Hematopoietic multipotent progenitor cell (in vitro differentiated cells): Measurements from ENCODE around the gene PIP5K1B. TPM values are rescaled to one million over a fixed set of nuclear protein-coding genes. Genes with fewer than 3 reads are reported as not detected.
A peak's percentile ranks its signal among the peaks of the same experiment; 100 is the strongest.

Source experiments
- DNase-seq, 3 donors: peaks; one replicate each; pipeline ENCODE4 v3.0.0-alpha.2; 2011 to 2015; ENCODE audit warnings: low read depth in 2 of 3, low spot score in 2 of 3
- total RNA-seq: library from RNA; depleted of rRNA; stranded (reverse); fragments of >200 nt; gene quantifications from one replicate; pipeline ENCODE4 v1.2.3, GENCODE V29; 2012

Gene PIP5K1B
- total RNA-seq, 1 donor, result 12.4 TPM

- DNase-seq, result no peak
These were observed 236.9 kb downstream of the PIP5K1B start for GRCh38 chr9:68941780-68942459.

GRCh38 chr9:68942790-68943189 lies 237.8 kb downstream of the PIP5K1B start:
- DNase-seq, result no peak

- DNase-seq, result no peak
These were observed 242.0 kb downstream of the PIP5K1B start for GRCh38 chr9:68947015-68947414.

- no peak for DNase-seq
These were observed 243.0 kb downstream of the PIP5K1B start for GRCh38 chr9:68947842-68948569.

DNA sequence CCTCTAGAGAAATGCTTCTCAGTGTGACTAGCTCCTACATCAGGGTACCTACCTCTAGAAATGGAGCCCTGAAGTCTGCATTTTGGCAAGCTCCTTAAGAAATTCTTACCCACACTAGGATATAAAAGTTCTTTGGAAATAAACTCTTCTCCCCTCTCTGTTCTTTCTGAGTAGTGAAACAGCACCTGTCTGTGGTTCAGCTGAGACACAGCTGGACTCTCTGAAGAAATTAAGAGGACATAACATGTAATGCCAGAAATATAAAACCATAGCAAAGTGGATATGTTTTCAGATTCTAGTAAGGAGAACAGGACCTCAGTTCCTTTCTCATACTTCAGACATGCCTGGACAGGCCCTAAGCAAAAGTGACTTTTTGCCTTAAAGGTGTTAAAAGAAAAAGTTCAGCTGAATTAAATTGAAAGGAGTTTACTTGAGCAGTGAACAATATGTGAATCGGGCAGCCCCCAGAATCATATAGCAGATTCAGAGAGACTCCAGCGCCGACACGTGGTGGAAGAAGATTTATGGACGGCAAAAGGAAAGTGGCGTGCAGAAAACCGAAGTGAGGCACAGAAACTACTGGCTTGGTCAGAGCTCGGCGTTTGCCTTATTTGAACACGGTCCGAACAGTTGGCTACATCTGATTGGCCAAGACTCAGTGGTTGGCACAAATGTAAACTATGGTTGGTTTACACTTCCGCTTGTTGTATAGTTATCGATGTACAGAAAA lies 244.4 kb downstream of the PIP5K1B start:
- peak in 1 of 3 donors; percentile 66 for DNase-seq

- DNase-seq, result no peak
These were observed 245.1 kb downstream of the PIP5K1B start for GRCh38 chr9:68950188-68950587.

- no peak for DNase-seq
These were observed 245.6 kb downstream of the PIP5K1B start for GRCh38 chr9:68950689-68951088.

DNA sequence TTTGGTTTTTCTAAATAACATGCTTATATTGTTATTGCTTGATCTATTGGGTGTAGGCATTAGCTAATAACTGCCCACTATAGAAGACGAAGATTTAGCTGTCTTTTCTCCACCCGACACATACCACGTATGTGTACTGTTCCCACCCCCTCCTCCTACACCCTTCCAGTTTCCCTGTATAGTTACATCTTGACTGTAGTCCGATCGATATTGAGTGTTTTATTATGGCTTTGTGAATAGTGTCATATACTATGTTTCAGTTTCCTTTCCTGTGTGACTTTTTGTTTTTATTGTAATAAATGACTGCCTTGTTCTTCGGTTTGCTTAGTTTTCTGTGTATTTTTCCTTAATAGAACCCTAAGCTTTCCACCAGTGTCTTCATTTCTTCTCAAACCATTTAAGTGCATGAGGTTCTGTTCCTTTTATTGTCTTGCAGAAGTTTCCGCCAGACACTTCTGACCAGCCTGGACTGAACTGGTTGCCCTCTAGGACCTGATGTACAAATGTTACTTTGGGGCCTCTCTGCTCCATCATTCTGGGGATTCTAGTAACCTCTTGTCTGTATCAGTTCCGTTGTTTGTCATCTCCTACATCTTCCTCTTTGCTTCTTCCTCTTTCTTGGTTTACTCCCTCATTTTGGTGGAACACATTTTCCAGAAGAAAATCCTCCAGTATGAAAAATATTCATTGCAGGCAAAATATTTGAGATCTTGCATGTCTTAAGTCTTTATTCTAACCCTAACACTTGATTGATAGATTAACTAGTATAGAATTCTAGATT lies 247.0 kb downstream of the PIP5K1B start:
- DNase-seq, result no peak

DNA sequence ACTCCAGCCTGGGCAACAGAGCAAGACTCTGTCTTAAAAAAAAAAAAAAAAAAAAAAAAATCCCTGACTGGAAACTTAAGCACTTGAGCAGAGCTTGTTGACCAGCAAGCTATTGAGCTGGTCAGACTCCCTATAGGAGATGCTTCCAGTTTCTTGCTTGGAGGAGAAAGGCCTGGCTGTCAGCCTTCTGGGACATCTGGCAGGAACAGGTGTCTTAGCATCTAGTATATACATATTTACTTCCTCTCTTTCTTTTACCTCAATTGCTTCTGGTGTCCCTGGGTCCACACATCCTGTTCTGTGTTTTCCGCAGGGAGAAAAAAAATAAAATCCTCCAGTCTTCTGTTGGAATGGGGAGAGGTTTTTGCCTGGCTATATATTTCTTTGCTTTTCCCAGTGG lies 248.7 kb downstream of the PIP5K1B start:
- no peak for DNase-seq

DNA sequence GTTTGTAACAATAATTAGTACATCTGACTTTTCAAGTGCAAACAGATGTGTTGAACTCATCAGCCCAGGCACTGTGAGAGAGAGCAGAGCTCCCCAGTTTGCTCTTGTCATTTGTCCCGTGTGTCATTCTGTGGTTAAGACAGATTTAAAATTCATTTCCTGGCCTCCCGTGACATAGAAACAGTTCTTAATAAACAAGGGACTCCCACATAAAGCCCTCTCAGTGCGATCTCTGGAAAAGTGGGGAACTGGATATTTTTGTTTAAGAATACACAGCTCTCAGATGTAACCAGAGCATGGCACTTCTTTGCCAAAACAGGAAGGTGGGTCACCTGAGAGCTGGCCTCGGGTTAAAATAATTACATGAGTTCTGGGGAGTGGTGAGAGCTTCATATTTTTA lies 250.3 kb downstream of the PIP5K1B start:
- DNase-seq, result peak in 1 of 3 donors; percentile 60

- no peak for DNase-seq
These were observed 252.4 kb downstream of the PIP5K1B start for GRCh38 chr9:68957479-68957878.

GRCh38 chr9:68961587-68961986 lies 256.5 kb downstream of the PIP5K1B start:
- no peak for DNase-seq

- DNase-seq, result no peak
These were observed 258.4 kb downstream of the PIP5K1B start for GRCh38 chr9:68963416-68963815.

GRCh38 chr9:68964102-68964541 lies 259.1 kb downstream of the PIP5K1B start:
- DNase-seq, result no peak

DNA sequence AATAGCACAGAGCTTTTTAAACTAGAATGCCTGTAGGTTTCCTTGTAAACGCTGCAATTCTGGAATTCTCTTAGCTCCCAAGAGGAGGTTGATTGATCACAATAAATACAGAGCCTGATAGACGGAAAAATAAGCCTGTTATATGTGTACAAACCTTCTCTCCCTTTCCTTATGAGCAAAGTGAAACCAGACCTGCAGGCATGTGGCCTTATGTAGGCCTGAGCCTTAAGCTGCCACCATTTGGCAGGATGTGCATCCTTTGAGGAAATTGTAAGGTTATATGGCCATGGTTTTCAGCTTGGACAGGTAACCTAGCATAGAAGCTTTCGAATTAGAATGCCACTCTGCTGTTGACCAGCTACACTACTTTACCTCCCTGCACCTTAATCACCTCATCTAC lies 259.7 kb downstream of the PIP5K1B start:
- no peak for DNase-seq

- no peak for DNase-seq
These were observed 261.5 kb downstream of the PIP5K1B start for GRCh38 chr9:68966496-68966944.

GRCh38 chr9:68967800-68968199 lies 262.8 kb downstream of the PIP5K1B start:
- no peak for DNase-seq

DNA sequence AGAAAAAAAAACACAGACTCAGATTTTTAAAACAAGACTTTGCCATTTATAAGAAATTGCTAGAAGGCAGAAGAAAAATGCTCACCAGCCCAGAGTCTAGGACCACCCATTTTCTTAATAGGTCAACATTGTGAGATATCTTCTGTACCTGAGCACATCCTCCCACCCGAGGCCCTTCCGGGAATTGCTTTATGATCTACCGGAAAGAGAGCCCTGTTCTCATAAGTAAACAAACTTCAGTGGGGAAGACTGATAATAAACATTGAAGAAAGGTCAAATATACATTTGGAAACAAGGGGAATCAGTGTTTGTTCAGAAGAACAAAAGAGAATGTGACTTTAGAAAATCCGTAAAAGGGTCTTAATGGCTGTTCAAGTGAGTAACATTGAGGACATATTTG lies 264.5 kb downstream of the PIP5K1B start:
- DNase-seq, result no peak

DNA sequence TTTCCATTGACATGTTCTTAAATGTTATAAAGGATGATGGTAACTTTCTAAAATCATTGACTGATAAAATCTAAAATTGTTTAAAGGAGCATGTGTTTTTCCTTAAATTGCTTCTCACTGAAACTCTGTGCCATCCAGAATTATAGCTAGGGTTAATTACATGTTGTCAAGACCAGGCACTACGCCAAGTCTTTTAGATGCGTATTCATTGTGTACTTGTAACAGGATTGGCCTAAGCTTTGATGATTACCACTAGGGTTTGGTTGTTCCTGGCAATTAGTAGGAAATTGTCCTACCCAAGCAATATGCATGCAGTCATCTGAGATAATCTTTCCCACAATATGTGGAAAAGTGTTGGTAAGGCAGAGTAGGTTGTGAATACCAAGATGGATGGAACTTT lies 265.1 kb downstream of the PIP5K1B start:
- no peak for DNase-seq

GRCh38 chr9:68973619-68974018 lies 268.6 kb downstream of the PIP5K1B start:
- no peak for DNase-seq

- no peak for DNase-seq
These were observed 269.4 kb downstream of the PIP5K1B start for GRCh38 chr9:68974431-68974830.
